ENCODE measurements around the gene MAGEH1.

MAGEH1 gene

DNA sequence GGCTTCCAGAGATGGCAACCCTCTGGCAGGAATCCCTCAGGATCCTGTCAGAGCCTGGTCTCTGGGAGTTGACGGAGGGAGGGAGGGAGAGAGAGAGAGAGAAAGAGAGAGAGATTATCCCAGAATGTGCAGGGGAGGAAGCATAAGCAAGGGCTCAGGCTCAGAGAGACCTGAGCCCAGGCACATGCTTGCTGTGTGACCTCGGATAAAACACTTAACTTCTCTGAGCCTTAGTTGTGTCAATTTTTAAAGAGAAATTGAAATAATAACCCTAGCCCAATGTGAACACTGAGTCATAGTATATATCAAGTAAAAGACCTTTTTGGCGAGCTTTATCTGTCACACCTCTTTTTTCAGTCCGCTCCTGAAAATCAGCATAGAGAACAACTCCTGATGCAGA lies 38.2 kb downstream of the MAGEH1 start:
- no peak for DNase-seq (ENCODE audit: low read depth in 2 of 3, low spot score in 1 of 3)

- no peak for DNase-seq (ENCODE audit: low read depth in 2 of 3, low spot score in 1 of 3)
These were observed 39.0 kb downstream of the MAGEH1 start for GRCh38 chrX:55490974-55491373.
